Trophoblast cell (in vitro differentiated cells and primary cell): ENCODE results near the gene SRD5A1.

Experiments
- DNase-seq, 2 donors: peaks; one replicate each; pipeline ENCODE4 v3.0.0-alpha.2; 2016
- H2AFZ ChIP-seq: 2 replicates; pipeline ENCODE4 v1.6.1; 2013; ENCODE audit warnings: low read length, moderate library complexity, mild to moderate bottlenecking; ENCODE audit not compliant: insufficient read depth, poor library complexity
- H2AK5ac ChIP-seq: 2 replicates; pipeline ENCODE4 v1.6.1; 2013; ENCODE audit warnings: mild to moderate bottlenecking, low read length
- H2BK120ac ChIP-seq: 2 replicates; pipeline ENCODE4 v1.6.1; 2013; ENCODE audit warnings: low read length, mild to moderate bottlenecking, moderate library complexity; ENCODE audit not compliant: insufficient read depth, poor library complexity
- H2BK12ac ChIP-seq: 2 replicates; pipeline ENCODE4 v1.6.1; 2013; ENCODE audit warnings: mild to moderate bottlenecking, low read length, moderate library complexity
- H2BK5ac ChIP-seq: 2 replicates; pipeline ENCODE4 v1.6.1; 2013; ENCODE audit warnings: low read length, low read depth, moderate library complexity, mild to moderate bottlenecking; ENCODE audit not compliant: poor library complexity
- H3K14ac ChIP-seq: 2 replicates; pipeline ENCODE4 v1.6.1; 2013; ENCODE audit warnings: mild to moderate bottlenecking, low read length
- H3K18ac ChIP-seq: 2 replicates; pipeline ENCODE4 v1.6.1; 2013; ENCODE audit warnings: mild to moderate bottlenecking, low read length
- H3K23ac ChIP-seq: 2 replicates; pipeline ENCODE4 v1.6.1; 2013; ENCODE audit warnings: low read length
- H3K27ac ChIP-seq: 2 replicates; pipeline ENCODE4 v1.5.1; 2013; ENCODE audit warnings: low read depth, mild to moderate bottlenecking, inconsistent platforms, low read length, moderate library complexity
- H3K27me3 ChIP-seq: 2 replicates; pipeline ENCODE4 v1.6.1; 2013; ENCODE audit warnings: inconsistent platforms, mild to moderate bottlenecking, low read length, moderate library complexity; ENCODE audit not compliant: insufficient read depth
- H3K36me3 ChIP-seq, 2 experiments: 1 replicate in 1 of 2; 2 replicates in 1 of 2; pipeline ENCODE4 v1.6.1; 2013; ENCODE audit warnings: low read length in 2 of 2, mild to moderate bottlenecking in 2 of 2, moderate library complexity in 1 of 2; ENCODE audit not compliant: insufficient read depth in 2 of 2, control insufficient read depth in 1 of 2
- H3K4ac ChIP-seq: 2 replicates; pipeline ENCODE4 v1.6.1; 2013; ENCODE audit warnings: low read depth, mild to moderate bottlenecking, low read length, moderate library complexity
- H3K4me1 ChIP-seq, 2 experiments: 1 replicate in 1 of 2; 2 replicates in 1 of 2; pipeline ENCODE4 v1.6.1; 2013; ENCODE audit warnings: low read length in 2 of 2, mild to moderate bottlenecking in 2 of 2, moderate library complexity in 1 of 2; ENCODE audit not compliant: insufficient read depth in 2 of 2, control insufficient read depth in 1 of 2
- H3K4me2 ChIP-seq: 2 replicates; pipeline ENCODE4 v1.6.1; 2013; ENCODE audit warnings: inconsistent platforms, mild to moderate bottlenecking, low read length, moderate library complexity
- H3K4me3 ChIP-seq: 2 replicates; pipeline ENCODE4 v1.5.1; 2013; ENCODE audit warnings: mild to moderate bottlenecking, low read depth, low read length, inconsistent platforms
- H3K79me1 ChIP-seq: one replicate; pipeline ENCODE4 v1.6.1; 2013; ENCODE audit warnings: low read length
- H3K79me2 ChIP-seq: 2 replicates; pipeline ENCODE4 v1.6.1; 2013; ENCODE audit warnings: low read length, mild to moderate bottlenecking; ENCODE audit not compliant: control insufficient read depth, insufficient read depth, poor library complexity
- H3K9ac ChIP-seq: 2 replicates; pipeline ENCODE4 v1.6.1; 2013; ENCODE audit warnings: mild to moderate bottlenecking, low read length
- H3K9me3 ChIP-seq: 2 replicates; pipeline ENCODE4 v1.6.1; 2013; ENCODE audit warnings: low read depth, mild to moderate bottlenecking, control low read depth, inconsistent platforms, low read length; ENCODE audit not compliant: insufficient read depth
- H4K12ac ChIP-seq: 2 replicates; pipeline ENCODE4 v1.6.1; 2013; ENCODE audit warnings: low read depth, mild to moderate bottlenecking, low read length, moderate library complexity
- H4K8ac ChIP-seq: 2 replicates; pipeline ENCODE4 v1.6.1; 2013; ENCODE audit warnings: low read depth, mild to moderate bottlenecking, low read length, moderate library complexity
- H4K91ac ChIP-seq: one replicate; pipeline ENCODE4 v1.6.1; 2013; ENCODE audit warnings: low read depth, mild to moderate bottlenecking, low read length, moderate library complexity
- WGBS: extraction: QIAGEN DNeasy Blood & Tissue Kit; methylation state at CpG from one replicate; pipeline ENCODE4 v1.1.7; 2013; ENCODE audit warnings: missing lambda C conversion rate; ENCODE audit not compliant: insufficient read length, insufficient coverage; ENCODE audit errors: extremely low coverage; 5-methylcytosine and 5-hydroxymethylcytosine counted together

SRD5A1 gene

DNA sequence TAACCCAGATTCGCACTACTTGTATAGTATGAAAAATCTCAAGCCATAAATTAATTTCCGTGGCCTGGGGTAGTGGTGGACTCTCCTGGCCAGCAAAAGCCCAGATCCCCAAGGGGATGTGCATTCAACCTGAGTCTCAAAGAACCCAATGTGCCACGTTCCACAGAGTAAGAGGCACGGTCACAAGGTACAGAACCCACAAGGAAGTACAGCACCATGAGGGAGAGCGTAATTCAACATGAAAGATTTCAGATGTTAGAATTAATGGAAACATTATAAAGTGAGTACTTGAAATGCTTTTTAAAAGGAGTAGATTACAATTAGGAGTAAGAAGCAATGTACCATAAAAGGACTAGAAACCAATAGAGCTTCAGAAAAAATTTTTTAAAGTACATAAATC is 23.4 kb downstream of the SRD5A1 start:
- Histone ChIP-seq H3K4me3 (no peak overlapping the region), H2AK5ac (no peak overlapping the region), H3K9ac (no peak overlapping the region), H3K36me3 (peaks cover 22 to 30% of the 10 kb centered on the region in 2 experiments), H3K14ac (no peak overlapping the region), H3K27me3 (no peaks in the 10 kb centered on the region), H3K9me3 (peaks cover 2% of the 10 kb centered on the region), H2BK12ac (no peak overlapping the region), H4K8ac (no peak overlapping the region), H3K79me1 (no peaks in the 10 kb centered on the region), H2AFZ (no peak overlapping the region), H3K18ac (no peak overlapping the region), H4K91ac (no peak overlapping the region), H3K27ac (no peak overlapping the region), H3K4ac (no peak overlapping the region), H4K12ac (no peak overlapping the region), H3K23ac (no peak overlapping the region), H3K4me2 (no peak overlapping the region), H2BK120ac (no peak overlapping the region), H3K79me2 (no peaks in the 10 kb centered on the region), H2BK5ac (no peak overlapping the region), H3K4me1 (no peaks in the 10 kb centered on the region)
- no peak for DNase-seq
- WGBS, result no CpG with 5 or more reads among the region's 5 CpGs

DNA sequence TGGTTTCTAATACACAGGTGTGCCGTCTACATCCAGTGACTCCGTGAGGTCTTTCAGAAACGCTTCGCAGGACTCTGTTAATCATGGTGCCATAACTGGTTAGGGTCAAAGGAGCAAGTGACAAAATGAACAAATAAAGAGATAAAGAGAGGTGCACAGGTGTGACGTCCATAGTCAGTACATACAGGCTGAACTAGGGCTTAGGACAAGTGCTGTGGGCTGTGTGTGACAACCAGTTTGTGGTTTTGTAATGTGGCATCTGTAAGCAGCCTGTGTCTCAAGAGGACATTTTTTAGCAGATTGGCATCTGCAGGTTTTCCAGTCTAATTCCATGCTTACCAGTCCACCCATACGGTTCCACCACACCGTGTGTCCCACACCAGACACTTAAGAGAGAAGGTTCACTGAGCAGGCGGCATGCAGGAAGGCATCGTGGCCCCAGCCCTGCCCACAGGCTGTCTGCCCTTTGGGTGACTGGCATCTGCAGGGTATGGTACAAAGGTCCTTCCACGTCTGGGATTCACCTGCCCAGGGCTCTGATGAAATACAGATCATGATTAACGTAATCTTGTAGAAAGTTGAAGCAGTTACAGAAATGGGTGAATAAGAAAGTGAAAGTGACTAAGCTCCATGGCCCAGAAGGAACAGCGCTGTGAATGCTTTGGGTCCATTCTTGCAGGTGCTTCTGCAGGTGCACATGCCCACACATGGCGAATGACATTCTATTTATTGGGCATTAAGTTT is 26.9 kb downstream of the SRD5A1 start:
- Histone ChIP-seq H2AFZ (no peak overlapping the region), H2AK5ac (no peak overlapping the region), H3K9me3 (peaks cover 2% of the 10 kb centered on the region), H3K18ac (no peak overlapping the region), H3K36me3 (peaks cover 23 to 33% of the 10 kb centered on the region in 2 experiments), H4K12ac (no peak overlapping the region), H4K91ac (no peak overlapping the region), H4K8ac (no peak overlapping the region), H3K27me3 (no peaks in the 10 kb centered on the region), H3K79me2 (no peaks in the 10 kb centered on the region), H2BK12ac (no peak overlapping the region), H2BK5ac (no peak overlapping the region), H3K79me1 (no peaks in the 10 kb centered on the region), H3K4me1 (no peaks in the 10 kb centered on the region), H2BK120ac (no peak overlapping the region), H3K9ac (no peak overlapping the region), H3K23ac (no peak overlapping the region), H3K4me3 (no peak overlapping the region), H3K4me2 (no peak overlapping the region), H3K14ac (no peak overlapping the region), H3K4ac (no peak overlapping the region), H3K27ac (no peak overlapping the region)
- WGBS, result no CpG with 5 or more reads among the region's 13 CpGs
- DNase-seq, result no peak

DNA sequence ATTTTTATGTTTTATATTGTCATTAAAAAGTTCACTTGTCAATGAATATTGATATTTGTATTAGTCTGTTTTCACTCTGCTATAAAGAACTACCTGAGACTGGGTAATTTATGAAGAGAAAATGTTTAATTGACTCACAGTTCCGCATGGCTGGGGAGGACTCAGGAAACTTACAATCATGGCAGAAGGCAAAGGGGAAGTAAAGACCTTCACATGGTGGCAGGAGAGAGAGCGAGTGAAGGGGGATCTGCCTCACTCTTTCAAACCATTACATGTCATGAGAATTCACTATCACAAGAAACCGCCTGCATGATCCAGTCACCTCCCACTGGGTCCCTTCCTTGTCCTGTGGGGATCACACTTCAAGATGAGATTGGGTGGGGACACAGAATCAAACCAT is 27.4 kb downstream of the SRD5A1 start:
- H4K91ac ChIP-seq, result no peak overlapping the region
- no CpG with 5 or more reads among the region's 3 CpGs for WGBS
- H3K4me1 ChIP-seq, result no peaks in the 10 kb centered on the region
- no peak overlapping the region for H3K18ac ChIP-seq
- no peak overlapping the region for H3K9ac ChIP-seq
- peaks cover 20 to 31% of the 10 kb centered on the region in 2 experiments for H3K36me3 ChIP-seq
- H3K4me2 ChIP-seq, result no peak overlapping the region
- H4K12ac ChIP-seq, result no peak overlapping the region
- H3K27ac ChIP-seq, result no peak overlapping the region
- H2BK120ac ChIP-seq, result no peak overlapping the region
- no peaks in the 10 kb centered on the region for H3K27me3 ChIP-seq
- H3K9me3 ChIP-seq, result peaks cover 2% of the 10 kb centered on the region
- no peaks in the 10 kb centered on the region for H3K79me2 ChIP-seq
- no peak overlapping the region for H3K4ac ChIP-seq
- DNase-seq, result no peak
- no peak overlapping the region for H2BK5ac ChIP-seq
- no peak overlapping the region for H3K14ac ChIP-seq
- no peak overlapping the region for H3K4me3 ChIP-seq
- no peak overlapping the region for H2AFZ ChIP-seq
- no peak overlapping the region for H3K23ac ChIP-seq
- H2BK12ac ChIP-seq, result no peak overlapping the region
- H2AK5ac ChIP-seq, result no peak overlapping the region
- no peaks in the 10 kb centered on the region for H3K79me1 ChIP-seq
- H4K8ac ChIP-seq, result no peak overlapping the region

DNA sequence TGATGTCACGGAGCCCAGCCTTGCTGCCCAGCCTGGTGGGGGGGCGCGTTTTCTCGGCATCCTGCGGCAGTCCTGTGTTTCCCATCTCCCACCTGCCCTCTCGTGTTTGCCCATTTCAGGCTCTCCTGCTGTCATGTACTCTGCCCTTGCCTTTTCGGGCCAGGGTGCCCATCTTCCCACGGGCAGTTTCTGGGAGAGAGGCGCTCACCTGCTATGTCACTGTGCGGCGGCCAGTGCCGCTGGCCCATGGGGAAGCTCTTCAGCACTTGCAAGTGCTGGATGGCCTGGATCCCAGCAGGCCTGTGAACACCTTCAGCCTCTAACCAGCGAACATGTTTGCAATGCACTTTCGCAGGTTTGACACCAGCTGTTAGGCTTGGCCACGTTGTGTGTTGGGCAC is 33.5 kb downstream of the SRD5A1 start:
- no peak overlapping the region for H3K27ac ChIP-seq
- H3K79me1 ChIP-seq, result no peaks in the 10 kb centered on the region
- H3K27me3 ChIP-seq, result no peaks in the 10 kb centered on the region
- H3K23ac ChIP-seq, result peak overlapping the region; percentile 52
- peaks cover 5% of the 10 kb centered on the region for H3K9me3 ChIP-seq
- H2BK120ac ChIP-seq, result no peak overlapping the region
- H3K4ac ChIP-seq, result no peak overlapping the region
- no peak for DNase-seq
- H3K36me3 ChIP-seq, result peaks cover 11 to 14% of the 10 kb centered on the region in 2 experiments
- no peak overlapping the region for H2BK12ac ChIP-seq
- no peak overlapping the region for H4K8ac ChIP-seq
- no peak overlapping the region for H3K4me2 ChIP-seq
- H3K4me3 ChIP-seq, result no peak overlapping the region
- H2BK5ac ChIP-seq, result no peak overlapping the region
- no peaks in the 10 kb centered on the region for H3K4me1 ChIP-seq
- no peak overlapping the region for H3K18ac ChIP-seq
- no peak overlapping the region for H2AFZ ChIP-seq
- H4K91ac ChIP-seq, result no peak overlapping the region
- no peak overlapping the region for H4K12ac ChIP-seq
- no peak overlapping the region for H3K14ac ChIP-seq
- WGBS, result no CpG with 5 or more reads among the region's 15 CpGs
- no peak overlapping the region for H2AK5ac ChIP-seq
- H3K9ac ChIP-seq, result no peak overlapping the region
- no peaks in the 10 kb centered on the region for H3K79me2 ChIP-seq
